HG02884 (cell line): ENCODE data around the gene PSMA1.
A peak's percentile ranks its signal among the peaks of the same experiment; 100 is the strongest.
"Not testable (repeated sequence)": the region's sequence is repeated elsewhere in the genome, so short reads cannot be mapped to it uniquely, and the experiment has no call there.

ENCODE experiments used
- ATAC-seq: cut with Tn5 transposase; IDR thresholded peaks from one replicate; pipeline ENCODE4 v1.9.1; 2021; ENCODE audit warnings: mild to moderate bottlenecking, moderate library complexity; ENCODE audit not compliant: unreplicated experiment

Gene PSMA1

DNA sequence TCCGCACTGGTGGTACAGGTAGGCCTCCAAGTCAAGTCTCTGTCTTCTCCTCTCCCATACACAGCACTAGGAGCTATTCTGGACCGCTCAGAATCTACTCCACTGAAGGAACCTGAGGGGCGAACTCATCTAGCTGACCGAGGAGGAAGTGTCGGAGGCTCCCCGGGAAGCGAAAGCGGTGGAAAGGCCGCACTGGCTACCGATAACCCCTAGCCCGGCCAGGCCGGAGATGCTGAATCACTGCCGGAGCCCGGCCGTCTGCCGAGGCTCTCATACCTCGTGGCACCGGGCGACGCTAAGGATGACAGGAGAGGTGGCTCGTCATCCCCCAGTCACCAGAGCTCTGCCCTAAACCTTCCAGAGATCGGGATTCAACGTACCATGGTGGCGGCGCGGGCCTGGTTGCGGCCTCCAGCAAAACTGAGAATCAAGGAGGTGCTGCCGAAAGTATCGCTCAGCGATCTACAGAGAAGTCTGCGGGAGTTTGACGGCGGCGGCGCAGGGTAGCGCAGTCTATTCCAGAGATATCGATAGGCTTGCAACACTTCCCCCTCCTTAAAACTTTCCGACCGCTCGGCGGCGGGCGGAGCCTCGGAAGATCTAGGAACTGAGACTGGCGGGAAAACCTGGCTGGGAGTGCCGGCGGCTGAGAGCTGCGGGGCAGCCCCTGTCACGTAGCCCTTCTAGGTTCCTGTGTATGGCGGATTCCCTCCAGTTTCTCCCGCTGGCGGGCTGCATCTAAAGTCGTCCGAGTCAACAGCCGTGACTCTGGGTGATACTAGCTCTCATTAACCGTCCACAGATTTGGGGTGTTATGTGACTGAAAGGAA lies at the start of gene PSMA1:
Gene PSMA1 (minus strand): TSS at position 470 of the 830 bp plus-strand sequence. CDS start 87 bp downstream, at position 383.
- ATAC-seq, result peak; percentile 88

DNA sequence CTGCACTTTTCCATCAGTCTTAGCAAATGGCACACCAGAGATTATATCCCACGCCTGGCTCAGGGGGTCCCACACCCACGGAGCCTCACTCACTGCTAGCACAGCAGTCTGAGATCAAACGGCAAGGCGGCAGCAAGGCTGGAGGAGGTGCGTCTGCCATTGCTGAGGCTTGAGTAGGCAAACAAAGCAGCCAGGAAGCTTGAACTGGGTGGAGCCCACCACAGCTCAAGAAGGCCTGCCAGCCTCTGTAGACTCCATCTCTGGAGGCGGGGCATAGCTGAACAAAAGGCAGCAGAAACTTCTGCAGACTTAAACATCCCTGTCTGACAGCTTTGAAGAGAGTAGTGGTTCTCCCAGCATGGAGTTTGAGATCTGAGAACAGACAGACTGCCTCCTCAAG lies 49.3 kb upstream of the PSMA1 start:
- ATAC-seq, result not testable (repeated sequence)

DNA sequence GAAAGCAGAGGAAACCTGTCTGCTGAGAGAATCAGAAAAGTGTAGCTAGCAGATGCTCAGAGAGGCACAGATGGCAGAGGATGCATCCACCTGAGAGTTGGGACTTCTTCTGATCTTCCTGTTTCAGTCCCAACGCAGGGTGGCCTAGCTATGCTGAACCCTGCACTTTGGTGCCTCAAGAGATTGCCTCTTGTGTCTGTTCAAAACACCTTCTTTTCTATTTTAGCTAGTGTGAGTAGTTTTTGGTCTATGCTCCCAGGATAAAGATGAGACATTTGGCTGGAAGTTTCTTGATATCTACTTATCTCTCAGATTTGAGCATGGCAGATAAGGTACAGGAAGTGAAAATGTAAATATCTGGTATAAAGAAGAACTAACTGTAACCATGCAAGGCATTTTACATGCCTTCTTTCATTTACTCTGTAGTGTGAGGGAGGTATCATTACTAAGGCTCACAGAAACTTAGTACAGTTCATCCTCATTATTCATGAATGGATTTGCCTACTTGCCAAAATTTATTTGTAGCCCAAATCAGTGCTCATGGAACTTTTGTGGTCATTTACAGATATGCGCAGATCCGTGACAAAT lies 47.0 kb upstream of the PSMA1 start:
- ATAC-seq, result no peak

DNA sequence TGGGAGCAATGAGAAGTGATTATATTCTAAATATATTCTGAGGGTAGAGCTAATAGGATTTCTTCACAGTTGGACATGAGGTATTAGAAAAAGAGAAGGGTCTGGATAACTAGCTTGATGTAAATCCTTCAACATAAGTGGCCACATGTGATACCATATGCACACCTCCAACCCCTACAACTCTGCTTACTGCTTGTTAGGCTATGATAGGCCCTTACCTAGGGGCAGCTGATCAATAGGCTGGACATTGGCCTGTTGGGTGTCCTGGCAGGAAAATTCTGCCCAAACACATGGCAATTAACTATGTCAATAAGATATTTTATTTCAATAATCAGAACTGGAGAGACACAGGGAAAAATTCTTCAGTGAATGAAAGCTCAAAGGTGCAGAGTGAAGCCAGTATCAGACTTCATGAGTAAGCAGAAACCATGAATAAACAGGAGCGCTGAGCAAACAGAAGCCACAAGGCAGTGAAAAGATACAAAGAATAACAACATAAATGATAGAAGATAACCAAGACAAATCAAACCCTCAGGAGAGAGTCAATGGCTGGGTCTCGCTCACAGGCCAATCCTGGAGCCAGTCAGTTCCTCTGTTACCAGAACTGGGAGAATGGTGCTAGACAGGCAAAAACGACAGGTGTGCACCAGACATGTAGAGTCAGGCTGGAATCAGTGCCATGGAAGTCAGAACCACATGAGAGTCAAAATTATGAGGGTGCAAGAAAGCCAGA lies 46.3 kb upstream of the PSMA1 start:
- no peak for ATAC-seq

DNA sequence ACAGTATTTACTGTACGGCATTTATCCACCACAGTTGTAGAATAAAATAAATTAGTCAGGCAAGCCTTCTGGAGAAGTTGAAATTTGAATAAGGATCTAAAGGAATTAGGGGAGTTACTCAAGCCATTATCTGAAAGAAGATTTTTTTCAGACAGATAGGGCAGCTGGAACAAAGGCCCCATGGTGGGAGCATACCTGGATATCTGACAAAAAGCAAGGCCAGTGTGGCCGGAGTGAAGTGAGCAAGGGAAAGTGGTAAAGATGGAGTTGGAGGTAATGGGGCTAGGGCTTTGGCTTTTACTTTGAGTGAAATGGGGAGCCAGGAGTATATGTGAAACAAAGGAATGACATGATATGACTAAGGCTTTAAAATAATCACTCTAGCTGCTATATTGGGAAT lies 45.7 kb upstream of the PSMA1 start:
- no peak for ATAC-seq

DNA sequence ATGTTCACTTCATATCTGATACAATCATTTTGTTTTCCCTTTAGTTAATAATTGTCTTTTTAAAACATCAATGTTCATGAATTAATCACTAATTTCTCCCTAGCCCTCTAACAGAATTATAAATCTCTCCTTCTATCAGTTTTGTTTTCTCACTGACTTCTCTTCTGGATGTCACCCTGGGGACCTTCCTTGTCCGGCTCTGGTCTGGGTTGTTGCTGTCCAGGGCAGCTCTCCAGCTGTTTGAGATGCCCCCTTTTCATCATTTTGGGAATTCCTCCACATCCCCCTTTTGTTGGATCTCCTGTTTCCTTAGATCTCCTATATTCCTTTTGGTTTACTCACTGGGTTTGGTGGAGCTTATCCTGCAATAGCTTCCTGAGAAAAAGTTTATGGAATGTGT lies 35.6 kb upstream of the PSMA1 start:
- no peak for ATAC-seq

DNA sequence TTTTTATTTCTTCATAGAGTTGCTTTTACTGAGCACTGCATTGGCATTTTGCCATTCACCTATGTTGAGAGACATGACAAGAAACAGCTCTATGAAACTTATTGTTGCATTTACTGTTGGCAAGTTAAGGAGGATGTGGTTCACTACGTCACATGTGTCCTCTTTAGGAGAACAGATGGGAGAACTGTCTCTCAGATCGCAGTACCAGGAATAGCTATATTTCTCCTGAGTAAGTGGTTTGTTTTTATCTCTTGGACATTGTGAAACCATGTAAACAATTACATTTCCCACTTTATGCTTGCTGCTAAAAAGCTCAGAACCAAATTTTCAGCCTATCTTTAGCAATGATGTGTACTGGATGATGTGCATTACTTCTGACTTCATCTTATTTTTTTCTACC lies 34.8 kb upstream of the PSMA1 start:
- ATAC-seq, result peak; percentile 63

DNA sequence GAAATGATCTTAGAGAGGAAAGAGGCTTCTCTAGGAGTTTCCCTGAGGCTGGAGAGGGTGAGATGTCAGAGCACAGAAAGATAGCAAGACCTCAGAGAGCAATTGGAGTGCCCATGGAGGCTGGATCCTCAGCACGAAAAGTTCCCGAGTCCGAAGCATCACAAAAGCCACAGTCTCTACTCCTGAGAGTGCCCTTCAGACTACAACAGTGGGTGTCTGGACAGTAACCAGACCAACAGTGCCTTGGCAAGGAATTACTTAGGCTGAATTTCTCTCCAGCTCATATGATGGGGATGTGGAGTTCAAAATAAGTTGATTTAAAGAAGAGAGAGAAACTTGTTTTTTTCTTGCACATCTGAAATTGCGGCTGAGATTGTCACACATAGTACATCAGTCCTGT lies 31.9 kb upstream of the PSMA1 start:
- no peak for ATAC-seq

DNA sequence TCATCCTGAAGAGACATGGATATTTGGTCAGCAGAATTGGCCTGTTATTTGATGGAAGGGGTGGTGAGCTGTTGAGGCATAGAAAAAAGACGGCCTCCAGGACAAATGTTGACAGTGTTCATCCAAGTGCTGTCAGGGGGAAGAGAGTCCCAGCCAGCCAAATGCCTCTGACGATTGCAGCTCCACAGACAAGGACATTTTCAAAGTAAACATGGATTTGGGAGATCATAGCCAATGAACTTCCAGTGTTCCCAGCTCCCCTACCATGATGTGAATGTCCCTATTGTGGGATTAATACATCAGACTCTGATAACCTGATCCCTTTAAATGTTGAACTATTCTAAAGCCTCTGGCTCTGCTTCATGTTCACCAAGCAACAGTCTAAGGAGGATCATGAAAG lies 31.2 kb upstream of the PSMA1 start:
- ATAC-seq, result no peak

DNA sequence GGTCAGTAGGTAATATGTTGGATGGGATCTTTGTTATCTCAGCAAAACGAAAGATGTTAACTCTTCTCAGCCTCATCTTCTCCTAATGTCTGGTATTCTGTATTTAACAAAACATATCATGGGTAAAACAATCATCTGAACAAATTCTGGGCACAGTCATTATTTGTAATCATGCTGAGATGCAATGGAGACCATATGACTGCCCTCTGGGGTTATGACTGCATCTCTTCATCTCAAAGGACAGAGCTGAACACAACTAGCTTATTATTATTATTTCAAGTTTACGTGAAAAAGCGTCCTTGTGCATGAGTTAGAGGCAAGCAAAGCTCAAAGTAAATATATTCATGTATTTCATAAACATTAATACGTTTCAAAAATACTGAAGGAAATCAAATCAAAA lies 29.7 kb upstream of the PSMA1 start:
- no peak for ATAC-seq

DNA sequence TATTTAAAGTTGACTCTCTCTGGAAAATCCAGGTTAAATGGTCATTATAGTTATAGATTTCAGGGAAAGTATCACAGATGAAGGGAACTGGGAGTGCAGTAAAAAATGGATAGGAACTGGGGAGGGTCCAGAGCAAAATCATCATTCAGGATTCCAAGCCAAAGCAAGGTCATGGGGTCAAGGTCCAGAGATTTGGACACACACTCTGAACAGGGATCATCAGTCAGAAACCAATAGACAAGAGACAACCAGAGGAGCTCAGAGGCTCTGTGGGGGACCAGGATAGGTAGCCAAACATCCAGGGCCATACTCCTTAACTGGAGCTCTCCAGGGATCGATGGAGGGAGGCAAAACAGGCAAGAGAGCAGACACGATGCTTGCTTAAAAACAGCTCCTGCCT lies 27.3 kb upstream of the PSMA1 start:
- no peak for ATAC-seq

DNA sequence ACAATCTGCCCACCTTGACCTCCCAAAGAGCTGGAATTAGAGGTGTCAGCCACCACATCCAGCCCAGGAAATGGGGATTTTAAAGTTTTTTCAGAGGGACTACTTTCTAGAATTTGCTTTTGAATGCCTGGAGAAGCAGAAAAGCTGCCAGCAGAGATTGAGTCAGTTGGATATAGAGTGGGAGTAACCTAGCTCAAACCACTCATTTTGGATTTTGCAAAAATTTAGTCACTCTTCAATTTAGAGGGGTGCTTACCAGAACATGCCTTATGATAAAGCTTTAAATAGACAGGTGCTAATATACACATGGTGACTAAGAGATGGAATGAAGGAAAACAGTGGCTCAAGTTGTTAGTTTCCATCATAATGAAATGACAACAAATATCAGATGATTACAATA lies 26.5 kb upstream of the PSMA1 start:
- ATAC-seq, result no peak

DNA sequence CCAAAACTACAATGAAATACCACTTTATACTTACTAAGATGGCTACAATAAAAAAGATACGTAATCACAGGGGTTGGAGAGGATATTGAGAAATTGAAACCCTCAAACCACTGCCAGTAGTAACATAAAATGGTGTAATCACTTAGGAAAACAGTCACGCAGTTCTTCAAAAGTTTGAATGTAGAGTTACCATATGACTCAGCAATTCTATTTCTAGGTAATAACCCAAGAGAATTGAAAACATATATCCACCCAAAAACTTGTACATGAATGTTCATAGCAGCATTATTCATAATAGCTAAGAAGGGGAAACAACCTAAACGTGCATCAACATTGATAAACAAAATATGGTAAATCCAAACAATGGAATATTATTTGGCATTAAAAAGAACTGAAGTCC lies 24.4 kb upstream of the PSMA1 start:
- ATAC-seq, result peak; percentile 91

DNA sequence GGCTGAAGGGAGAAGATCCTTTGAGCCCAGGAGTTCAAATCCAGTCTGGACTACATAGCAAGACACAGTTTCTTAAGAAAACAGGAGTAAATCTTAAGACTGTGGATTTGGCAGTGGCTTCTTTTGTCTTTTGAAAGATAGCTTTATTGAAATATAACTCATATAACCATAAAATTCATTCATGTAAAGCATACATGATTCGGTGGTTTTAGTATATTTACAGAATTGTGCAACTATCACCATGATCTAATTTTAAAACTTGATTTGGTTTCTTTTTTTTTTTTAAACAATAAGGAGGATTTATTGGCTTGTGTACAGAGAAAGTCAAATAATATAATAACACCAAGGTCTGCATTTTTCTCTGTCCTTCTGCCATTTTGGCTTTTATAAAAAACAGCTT lies 23.1 kb upstream of the PSMA1 start:
- no peak for ATAC-seq

DNA sequence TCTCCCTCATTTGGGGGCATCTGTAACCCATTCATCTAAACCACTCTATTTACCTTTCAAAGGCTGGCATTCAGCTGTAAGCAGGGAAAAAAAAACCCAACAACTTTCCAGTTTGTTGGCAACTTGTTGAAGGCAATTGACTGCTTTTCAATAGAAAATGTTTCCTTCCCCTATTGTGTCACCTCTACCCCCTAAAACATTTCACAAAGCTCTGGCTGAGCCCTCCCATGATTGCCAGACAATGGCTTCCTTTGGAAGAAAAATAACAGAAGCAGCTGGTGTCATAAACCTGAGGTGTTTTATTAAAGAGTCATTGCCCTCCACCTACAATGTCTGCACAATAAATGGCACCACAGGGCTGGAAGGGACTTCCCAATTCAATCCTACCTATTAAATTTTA lies 22.1 kb upstream of the PSMA1 start:
- ATAC-seq, result no peak

DNA sequence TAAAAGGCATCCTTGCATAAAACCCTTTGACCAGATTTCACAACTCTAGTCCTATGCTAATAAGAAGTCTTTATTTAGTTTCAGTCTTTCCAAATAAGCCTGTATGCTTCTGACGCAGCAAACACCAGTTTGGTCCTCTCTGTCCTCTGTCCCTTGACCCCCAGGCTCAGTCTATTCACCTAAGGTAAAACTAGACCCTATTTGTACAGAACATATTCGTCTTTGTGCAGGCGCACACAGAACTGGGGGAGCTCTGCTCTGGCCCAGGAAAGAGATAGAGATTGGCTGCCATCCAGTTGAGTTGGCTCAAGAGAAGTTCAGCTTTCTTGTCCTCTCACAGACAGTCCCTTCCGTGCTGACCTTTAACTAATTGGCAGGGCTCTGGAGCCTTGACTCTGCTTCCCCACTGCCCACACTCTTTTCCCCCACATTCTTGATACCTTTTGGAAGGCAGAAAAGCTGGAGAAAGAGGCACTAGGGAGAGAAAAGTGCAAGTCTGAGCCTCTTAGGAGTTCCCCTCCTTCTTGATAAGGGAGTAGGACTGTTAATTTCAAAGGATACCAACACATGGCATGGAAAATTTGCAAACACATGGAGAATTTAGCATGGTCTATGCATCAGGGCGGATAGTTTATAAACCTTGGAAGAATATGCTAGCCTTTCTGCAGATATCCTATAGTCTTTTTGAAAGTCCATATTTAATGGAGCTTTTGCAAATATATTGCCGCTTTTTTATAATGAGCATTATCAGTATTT lies 21.2 kb upstream of the PSMA1 start:
- no peak for ATAC-seq

DNA sequence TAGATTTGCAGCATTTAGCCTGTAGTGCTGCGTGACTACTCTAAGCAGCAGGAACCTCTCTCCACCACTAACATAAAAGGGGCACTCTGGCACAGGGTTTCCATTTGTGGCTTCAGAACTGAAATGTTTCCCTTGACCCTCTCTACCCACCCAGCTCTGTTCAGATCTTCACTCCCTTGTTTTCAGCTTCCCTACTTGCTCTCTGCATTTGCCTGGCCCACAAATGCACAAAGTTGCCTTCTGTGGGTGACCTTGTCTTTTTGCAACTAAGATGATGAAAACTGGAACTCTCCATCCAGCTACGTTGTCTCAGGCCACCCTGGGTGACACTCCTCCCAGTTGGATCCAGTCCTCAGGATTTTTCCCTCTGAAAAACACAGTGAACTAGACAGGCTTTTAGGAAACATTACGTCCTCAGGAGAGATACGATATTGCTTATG lies 19.8 kb upstream of the PSMA1 start:
- no peak for ATAC-seq

DNA sequence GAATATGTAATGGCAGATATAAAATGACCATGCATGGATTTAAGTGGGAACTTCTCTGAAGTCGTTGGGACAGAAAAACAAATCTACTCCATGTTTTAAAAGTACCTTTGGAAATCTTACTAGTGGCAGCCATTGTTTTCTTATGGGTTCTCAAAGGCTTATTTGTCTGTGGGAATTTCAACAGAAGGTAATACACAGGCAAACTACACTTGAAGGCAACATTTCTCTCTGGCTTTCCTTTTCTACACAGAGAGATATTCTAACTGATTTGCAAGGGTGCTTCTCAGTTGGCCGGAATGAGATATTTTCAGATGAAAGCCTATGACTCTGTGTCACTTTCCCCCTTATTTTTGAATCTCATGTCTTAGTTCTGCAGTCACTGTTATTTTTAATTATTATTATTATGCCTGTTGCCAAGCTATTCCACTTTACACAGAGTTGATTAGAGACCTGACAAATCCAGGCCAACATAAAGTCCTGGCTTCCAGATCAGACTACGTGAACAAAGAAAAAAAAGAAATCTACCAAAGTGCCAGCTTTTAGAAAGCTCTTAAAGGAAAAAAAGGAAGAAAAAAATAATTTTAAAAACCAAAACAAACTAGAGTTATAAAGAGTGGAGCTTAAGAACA lies 18.9 kb upstream of the PSMA1 start:
- ATAC-seq, result no peak

DNA sequence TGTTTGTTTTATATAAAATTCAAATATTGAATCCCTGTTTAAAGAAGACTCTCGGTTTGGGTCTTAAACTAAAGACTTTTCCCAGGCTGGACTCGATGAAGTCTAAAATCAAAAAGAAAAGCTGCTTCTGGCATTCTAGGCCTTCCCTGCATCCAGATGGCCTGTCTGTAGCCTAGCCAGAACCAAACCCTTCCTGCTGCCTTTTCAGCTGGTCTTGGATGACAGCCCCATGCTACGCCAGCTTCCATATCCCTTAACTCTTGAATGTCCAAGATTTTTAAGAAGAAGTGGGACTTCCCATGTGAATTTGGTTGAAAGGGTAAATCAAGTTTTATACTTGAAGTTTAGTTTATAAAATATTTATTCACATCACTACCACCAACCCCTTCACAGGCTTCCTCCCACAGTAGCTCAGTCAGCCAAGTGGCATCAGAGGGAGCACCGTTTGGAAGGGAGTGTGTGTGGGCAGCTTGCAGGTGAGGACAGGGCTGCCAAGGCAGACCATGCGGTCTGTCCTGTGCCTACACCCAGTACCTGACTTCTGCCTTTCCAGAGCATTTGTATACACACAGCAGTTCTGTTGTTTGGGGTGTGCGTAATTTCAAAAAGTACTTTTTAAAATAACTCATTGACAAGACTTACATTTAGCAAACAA lies 18.2 kb upstream of the PSMA1 start:
- ATAC-seq, result no peak

DNA sequence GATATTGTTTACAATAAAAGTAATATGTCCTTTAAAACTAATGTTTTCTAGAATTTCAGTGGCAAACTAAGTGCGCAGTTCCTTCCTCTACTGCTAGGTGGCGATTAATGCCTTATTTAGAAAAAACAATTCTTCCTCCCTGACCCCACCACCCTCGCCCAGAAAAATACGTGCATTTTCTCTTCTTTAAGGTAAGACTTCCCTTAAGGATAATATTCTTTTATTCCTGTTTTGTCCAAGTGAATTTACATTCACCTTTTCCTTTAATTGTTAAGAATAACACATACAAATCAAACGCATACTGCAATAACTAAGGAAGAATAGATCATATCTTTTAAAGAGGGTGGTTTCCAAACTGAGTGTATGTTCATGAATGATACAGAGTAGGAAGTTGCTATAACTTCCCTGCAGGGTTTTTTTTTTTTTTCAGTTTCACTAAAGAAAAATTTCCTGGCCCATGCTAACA lies 17.0 kb upstream of the PSMA1 start:
- peak; percentile 84 for ATAC-seq
